SK-N-SH (cell line): ENCODE data around the gene FAM181A. TPM values are rescaled to one million over a fixed set of nuclear protein-coding genes. Genes with fewer than 3 reads are reported as not detected.
A peak's percentile ranks its signal among the peaks of the same experiment; 100 is the strongest.

Source experiments
- CTCF ChIA-PET: fragments of 300-600, 350-600 bp; formaldehyde crosslinking; extraction: SDS; loops from one replicate; lab custom pipeline; 2021; lab: Yijun Ruan, JAX
- POLR2A ChIA-PET: fragments of 350-600 bp; sonication (Branson Sonifier 250); formaldehyde crosslinking; extraction: SDS; loops from one replicate; lab custom pipeline; 2020; ENCODE audit warnings: antibody characterized with exemption, inconsistent platforms; lab: Yijun Ruan, JAX
- DNase-seq: peaks from one replicate; pipeline ENCODE4 v3.0.0; 2012
- H2AFZ ChIP-seq: fragments of 200-600 bp; sonication (generic); 2 replicates; pipeline ENCODE4 v1.8.1; 2016; ENCODE audit warnings: antibody characterized with exemption, mild to moderate bottlenecking, low read depth
- H3F3A ChIP-seq: fragments of 200-600 bp; sonication (generic); replicated peaks from 2 replicates; pipeline ENCODE3; 2016; ENCODE audit warnings: antibody characterized with exemption, mild to moderate bottlenecking; ENCODE audit not compliant: insufficient read depth
- H3K27ac ChIP-seq, 2 experiments: fragments of 200-500 bp in 1 of 2; fragments of 200-600 bp in 1 of 2; sonication (Bioruptor generic) in 1 of 2; sonication (generic), shearing (Covaris generic) in 1 of 2; 2 replicates each; pipeline versions ENCODE4 v1.5.1 to v1.6.1; 2014 to 2016; ENCODE audit warnings: low read depth in 2 of 2, inconsistent platforms in 1 of 2, low read length in 1 of 2, mild to moderate bottlenecking in 1 of 2, mixed read lengths in 1 of 2
- H3K27me3 ChIP-seq: fragments of 200-600 bp; sonication (generic), shearing (Covaris generic); 2 replicates; pipeline ENCODE4 v1.6.1; 2016; ENCODE audit warnings: mixed run types; ENCODE audit not compliant: insufficient read depth
- H3K36me3 ChIP-seq, 2 experiments: fragments of 200-500 bp in 1 of 2; fragments of 200-600 bp in 1 of 2; sonication (Bioruptor generic) in 1 of 2; sonication (generic) in 1 of 2; replicated peaks in 1 of 2; 2 replicates each; pipeline versions ENCODE3 to v1.5.1; 2014 to 2016; ENCODE audit warnings: low read length in 1 of 2, mild to moderate bottlenecking in 1 of 2; ENCODE audit not compliant: insufficient read depth in 2 of 2, control insufficient read depth in 1 of 2
- H3K4me1 ChIP-seq, 2 experiments: fragments of 200-500 bp in 1 of 2; fragments of 200-600 bp in 1 of 2; sonication (Bioruptor generic) in 1 of 2; sonication (generic), shearing (Covaris generic) in 1 of 2; 2 replicates each; pipeline versions ENCODE4 v1.5.1 to v1.6.1; 2014 to 2016; ENCODE audit warnings: low read depth in 1 of 2, low read length in 1 of 2, mixed run types in 1 of 2; ENCODE audit not compliant: insufficient read depth in 2 of 2, control insufficient read depth in 1 of 2
- H3K4me2 ChIP-seq: fragments of 200-600 bp; sonication (generic), shearing (Covaris generic); 2 replicates; pipeline ENCODE4 v1.6.1; 2017; ENCODE audit warnings: mixed run types
- H3K4me3 ChIP-seq, 2 experiments: fragments of 200-500 bp in 1 of 2; fragments of 200-600 bp in 1 of 2; sonication (Bioruptor generic) in 1 of 2; sonication (generic), shearing (Covaris generic) in 1 of 2; 2 replicates each; pipeline versions ENCODE4 v1.5.1 to v1.8.1; 2014 to 2016; ENCODE audit warnings: low read depth in 2 of 2, inconsistent platforms in 1 of 2, low read length in 1 of 2, mild to moderate bottlenecking in 1 of 2, mixed read lengths in 1 of 2, moderate library complexity in 1 of 2
- H3K79me2 ChIP-seq: fragments of 200-600 bp; sonication (generic); 2 replicates; pipeline ENCODE4 v1.8.1; 2017; ENCODE audit warnings: mild to moderate bottlenecking; ENCODE audit not compliant: insufficient read depth
- H3K9ac ChIP-seq: fragments of 200-600 bp; sonication (generic); 2 replicates; pipeline ENCODE4 v1.6.1; 2017; ENCODE audit warnings: mixed run types
- H3K9me2 ChIP-seq: fragments of 200-600 bp; sonication (generic); 2 replicates; pipeline ENCODE4 v1.6.1; 2017; ENCODE audit warnings: mixed run types
- H3K9me3 ChIP-seq: fragments of 200-600 bp; sonication (generic); 2 replicates; pipeline ENCODE4 v1.6.1; 2017; ENCODE audit warnings: mixed run types, mild to moderate bottlenecking, moderate library complexity
- H4K20me1 ChIP-seq: fragments of 200-600 bp; sonication (generic); 2 replicates; pipeline ENCODE4 v1.6.1; 2017; ENCODE audit warnings: mild to moderate bottlenecking, mixed run types; ENCODE audit not compliant: insufficient read depth
- CHD2 ChIP-seq: fragments of 150-350 bp; IDR thresholded peaks from 2 replicates; pipeline ENCODE4 v1.6.1; 2018; ENCODE audit warnings: low read length; ENCODE audit not compliant: partially characterized antibody
- ELF1 ChIP-seq: IDR thresholded peaks from 2 replicates; pipeline ENCODE4 v1.4.0; 2012
- EP300 ChIP-seq, 2 experiments: IDR thresholded peaks; 2 replicates each; pipeline versions ENCODE4 v1.4.0 to v1.6.1; 2012; ENCODE audit warnings: borderline replicate concordance in 1 of 2, low read depth in 1 of 2, low read length in 1 of 2
- FOXJ3 ChIP-seq: sonication (generic); formaldehyde crosslinking; IDR thresholded peaks from 2 replicates; pipeline ENCODE4 v1.5.1; 2020; ENCODE audit warnings: mild to moderate bottlenecking, missing genetic modification reagents
- FOXM1 ChIP-seq: IDR thresholded peaks from 2 replicates; pipeline ENCODE4 v1.4.0; 2012; ENCODE audit warnings: low read depth, mild to moderate bottlenecking
- GABPA ChIP-seq: IDR thresholded peaks from 2 replicates; pipeline ENCODE4 v1.4.0; 2012; ENCODE audit warnings: low read depth, mild to moderate bottlenecking
- GATA2 ChIP-seq: sonication (generic); formaldehyde crosslinking; IDR thresholded peaks from 2 replicates; pipeline ENCODE4 v1.5.0; 2020; ENCODE audit warnings: mild to moderate bottlenecking, missing genetic modification reagents
- NFIC ChIP-seq: IDR thresholded peaks from 2 replicates; pipeline ENCODE4 v1.4.0; 2012; ENCODE audit warnings: borderline replicate concordance
- NRF1 ChIP-seq: IDR thresholded peaks from 2 replicates; pipeline ENCODE4 v1.6.1; 2012; ENCODE audit warnings: low read depth, mild to moderate bottlenecking, low read length
- RAD21 ChIP-seq: IDR thresholded peaks from 2 replicates; pipeline ENCODE4 v1.6.1; 2012; ENCODE audit warnings: mild to moderate bottlenecking, low read length
- RFX5 ChIP-seq: IDR thresholded peaks from 2 replicates; pipeline ENCODE4 v1.6.1; 2012; ENCODE audit warnings: mild to moderate bottlenecking, improper control_type of control experiment, low read length
- RXRA ChIP-seq: IDR thresholded peaks from 2 replicates; pipeline ENCODE4 v1.4.0; 2012; ENCODE audit warnings: low read depth, mild to moderate bottlenecking, borderline replicate concordance
- SIN3A ChIP-seq: IDR thresholded peaks from 2 replicates; pipeline ENCODE4 v1.6.1; 2012; ENCODE audit warnings: low read depth, mild to moderate bottlenecking, low read length, moderate library complexity, borderline replicate concordance
- TAF1 ChIP-seq: IDR thresholded peaks from 2 replicates; pipeline ENCODE4 v1.6.1; 2012; ENCODE audit warnings: low read depth, mild to moderate bottlenecking, low read length, moderate library complexity, borderline replicate concordance
- TEAD4 ChIP-seq: IDR thresholded peaks from 2 replicates; pipeline ENCODE4 v1.4.0; 2012; ENCODE audit warnings: mild to moderate bottlenecking, borderline replicate concordance; ENCODE audit not compliant: insufficient read depth
- YY1 ChIP-seq: IDR thresholded peaks from 2 replicates; pipeline ENCODE4 v1.4.0; 2012; ENCODE audit warnings: low read depth, mild to moderate bottlenecking
- WGBS: methylation state at CpG from one replicate; pipeline ENCODE4 v1.1.6; 2017; ENCODE audit warnings: low lambda C conversion rate; 5-methylcytosine and 5-hydroxymethylcytosine counted together
- polyA plus RNA-seq, 3 experiments: library from polyadenylated mRNA; depleted of rRNA; stranded (reverse); fragments of >200 nt; gene quantifications; 2 replicates each; pipeline ENCODE4 v1.2.3, GENCODE V29; 2012
- TF ChIP-seq, protein P1 (sequence below): fragments of 200-600 bp; sonication (generic); IDR thresholded peaks from 2 replicates; pipeline ENCODE4 v1.6.1; 2017; ENCODE audit warnings: antibody characterized with exemption, mild to moderate bottlenecking, moderate library complexity
- TF ChIP-seq, protein P2 (sequence below): IDR thresholded peaks from 2 replicates; pipeline ENCODE4; 2012
- TF ChIP-seq, protein P3 (sequence below): IDR thresholded peaks from 2 replicates; pipeline ENCODE4 v1.4.0; 2012; ENCODE audit warnings: low read depth, borderline replicate concordance

FAM181A gene
- polyA plus RNA-seq, 1 of the 3 experiments (the other 2 are of a cell fraction), result not detected

DNA sequence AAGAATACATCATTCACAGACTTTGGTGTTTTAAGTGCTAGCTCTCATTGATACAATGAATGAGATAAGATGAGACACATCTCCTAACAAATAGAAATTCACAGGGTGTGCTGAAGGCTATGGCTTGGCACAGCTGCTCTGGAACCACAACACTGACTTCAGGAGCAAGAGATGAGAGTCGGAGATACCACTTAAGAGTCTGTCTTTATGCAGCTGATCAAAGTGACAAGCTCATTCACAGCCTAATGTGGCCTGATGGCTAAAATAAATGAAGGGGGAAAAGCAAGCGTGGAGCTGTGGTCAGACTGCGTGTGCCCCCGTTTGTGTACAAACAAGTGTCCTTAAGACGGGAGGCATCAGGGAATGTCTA, 29.7 kb upstream of the FAM181A start:
- TF ChIP-seq NFIC, result no peak
- TF ChIP-seq ELF1, result no peak
- TF ChIP-seq RXRA, result no peak
- TF ChIP-seq CHD2, result no peak
- peak; percentile 74 for TF ChIP-seq GATA2
- TF ChIP-seq, protein P1, sequence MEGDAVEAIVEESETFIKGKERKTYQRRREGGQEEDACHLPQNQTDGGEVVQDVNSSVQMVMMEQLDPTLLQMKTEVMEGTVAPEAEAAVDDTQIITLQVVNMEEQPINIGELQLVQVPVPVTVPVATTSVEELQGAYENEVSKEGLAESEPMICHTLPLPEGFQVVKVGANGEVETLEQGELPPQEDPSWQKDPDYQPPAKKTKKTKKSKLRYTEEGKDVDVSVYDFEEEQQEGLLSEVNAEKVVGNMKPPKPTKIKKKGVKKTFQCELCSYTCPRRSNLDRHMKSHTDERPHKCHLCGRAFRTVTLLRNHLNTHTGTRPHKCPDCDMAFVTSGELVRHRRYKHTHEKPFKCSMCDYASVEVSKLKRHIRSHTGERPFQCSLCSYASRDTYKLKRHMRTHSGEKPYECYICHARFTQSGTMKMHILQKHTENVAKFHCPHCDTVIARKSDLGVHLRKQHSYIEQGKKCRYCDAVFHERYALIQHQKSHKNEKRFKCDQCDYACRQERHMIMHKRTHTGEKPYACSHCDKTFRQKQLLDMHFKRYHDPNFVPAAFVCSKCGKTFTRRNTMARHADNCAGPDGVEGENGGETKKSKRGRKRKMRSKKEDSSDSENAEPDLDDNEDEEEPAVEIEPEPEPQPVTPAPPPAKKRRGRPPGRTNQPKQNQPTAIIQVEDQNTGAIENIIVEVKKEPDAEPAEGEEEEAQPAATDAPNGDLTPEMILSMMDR, result no peak
- TF ChIP-seq, protein P2, sequence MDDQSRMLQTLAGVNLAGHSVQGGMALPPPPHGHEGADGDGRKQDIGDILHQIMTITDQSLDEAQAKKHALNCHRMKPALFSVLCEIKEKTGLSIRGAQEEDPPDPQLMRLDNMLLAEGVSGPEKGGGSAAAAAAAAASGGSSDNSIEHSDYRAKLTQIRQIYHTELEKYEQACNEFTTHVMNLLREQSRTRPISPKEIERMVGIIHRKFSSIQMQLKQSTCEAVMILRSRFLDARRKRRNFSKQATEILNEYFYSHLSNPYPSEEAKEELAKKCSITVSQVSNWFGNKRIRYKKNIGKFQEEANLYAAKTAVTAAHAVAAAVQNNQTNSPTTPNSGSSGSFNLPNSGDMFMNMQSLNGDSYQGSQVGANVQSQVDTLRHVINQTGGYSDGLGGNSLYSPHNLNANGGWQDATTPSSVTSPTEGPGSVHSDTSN, result no peak
- TF ChIP-seq, all 33 proteins: peak for 1
- H3K4me2 ChIP-seq, result no peak overlapping the region
- H3F3A ChIP-seq, result no peaks in the 10 kb centered on the region
- no peaks in the 10 kb centered on the region for H3K9me2 ChIP-seq
- H3K4me3 ChIP-seq, result no peak overlapping the region
- CTCF ChIA-PET, result interaction anchor here (0.8 to 22.1 kb wide), 10 partner anchors 9 to 243 kb away, joined by 3 to 349 read pairs (median 4); partner anchors contain the start of gene PRIMA1
- DNase-seq, result no peak
- no peak overlapping the region for H3K9ac ChIP-seq
- H4K20me1 ChIP-seq, result no peaks in the 10 kb centered on the region
- POLR2A ChIA-PET, result no interaction called here
- no peaks in the 10 kb centered on the region; the same call in 1 of the 2 replicates for H3K27me3 ChIP-seq
- H3K36me3 ChIP-seq, result no peaks in the 10 kb centered on the region
- H2AFZ ChIP-seq, result no peak overlapping the region
- no peaks in the 10 kb centered on the region for H3K9me3 ChIP-seq
- peaks cover 0 to 45% of the 10 kb centered on the region in 2 experiments; a peak in 2 of 4 replicates for H3K4me1 ChIP-seq
- no peaks in the 10 kb centered on the region for H3K79me2 ChIP-seq
- WGBS, result 50% methylated on average over 5 of the region's 5 CpGs
- H3K27ac ChIP-seq, result peak overlapping the region in 1 of 2 experiments; percentile 53; a peak in 2 of 4 replicates

DNA sequence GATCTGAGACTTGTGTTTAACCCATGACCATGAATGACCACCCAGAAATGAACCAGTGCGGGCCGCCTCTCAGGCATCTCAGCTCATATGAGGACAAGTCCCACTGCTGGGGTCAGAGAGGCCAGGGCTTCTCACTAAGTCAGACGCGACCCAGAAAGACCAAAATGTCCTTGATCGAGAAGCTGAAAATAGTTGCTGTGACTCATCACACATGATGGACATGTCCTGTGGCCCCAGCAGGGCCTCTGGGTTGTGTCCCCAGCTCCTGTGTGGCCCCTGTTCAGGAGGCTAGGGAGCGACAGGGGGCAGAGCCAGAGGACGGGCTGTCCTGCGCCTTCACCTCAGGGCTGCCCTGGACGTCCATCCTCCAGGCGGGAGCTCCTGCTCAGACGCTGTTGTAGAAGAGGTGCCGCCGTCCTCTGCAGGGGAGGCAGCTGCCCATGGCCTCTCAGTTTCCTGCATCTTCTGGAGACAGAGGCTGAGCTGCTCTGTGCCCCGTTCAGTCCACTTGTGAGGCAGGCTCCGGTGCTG, 29.0 kb upstream of the FAM181A start:
- Histone ChIP-seq H4K20me1 (no peaks in the 10 kb centered on the region), H3K4me1 (peaks cover 0 to 39% of the 10 kb centered on the region in 2 experiments; a peak in 2 of 4 replicates), H3F3A (no peaks in the 10 kb centered on the region), H3K79me2 (no peaks in the 10 kb centered on the region), H3K9me2 (no peaks in the 10 kb centered on the region), H3K4me3 (no peak overlapping the region), H3K36me3 (no peaks in the 10 kb centered on the region), H3K9me3 (no peaks in the 10 kb centered on the region), H2AFZ (no peak overlapping the region), H3K27me3 (no peaks in the 10 kb centered on the region; the same call in 1 of the 2 replicates), H3K4me2 (no peak overlapping the region), H3K27ac (no peak overlapping the region), H3K9ac (no peak overlapping the region)
- TF ChIP-seq TAF1 (no peak), CHD2 (no peak), SIN3A (no peak), EP300 (IDR thresholded peaks at IDR 0.05; ENCODE audit: borderline replicate concordance in 1 of 2, low read depth in 1 of 2, low read length in 1 of 2) (no peak), YY1 (no peak), NRF1 (no peak), RAD21 (no peak), GABPA (no peak), FOXM1 (no peak), FOXJ3 (no peak), TEAD4 (no peak), RFX5 (no peak)
- TF ChIP-seq, protein P3, sequence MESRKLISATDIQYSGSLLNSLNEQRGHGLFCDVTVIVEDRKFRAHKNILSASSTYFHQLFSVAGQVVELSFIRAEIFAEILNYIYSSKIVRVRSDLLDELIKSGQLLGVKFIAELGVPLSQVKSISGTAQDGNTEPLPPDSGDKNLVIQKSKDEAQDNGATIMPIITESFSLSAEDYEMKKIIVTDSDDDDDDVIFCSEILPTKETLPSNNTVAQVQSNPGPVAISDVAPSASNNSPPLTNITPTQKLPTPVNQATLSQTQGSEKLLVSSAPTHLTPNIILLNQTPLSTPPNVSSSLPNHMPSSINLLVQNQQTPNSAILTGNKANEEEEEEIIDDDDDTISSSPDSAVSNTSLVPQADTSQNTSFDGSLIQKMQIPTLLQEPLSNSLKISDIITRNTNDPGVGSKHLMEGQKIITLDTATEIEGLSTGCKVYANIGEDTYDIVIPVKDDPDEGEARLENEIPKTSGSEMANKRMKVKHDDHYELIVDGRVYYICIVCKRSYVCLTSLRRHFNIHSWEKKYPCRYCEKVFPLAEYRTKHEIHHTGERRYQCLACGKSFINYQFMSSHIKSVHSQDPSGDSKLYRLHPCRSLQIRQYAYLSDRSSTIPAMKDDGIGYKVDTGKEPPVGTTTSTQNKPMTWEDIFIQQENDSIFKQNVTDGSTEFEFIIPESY, result no peak
- TF ChIP-seq, protein P2, result no peak
- 63% methylated on average over 5 of the region's 15 CpGs for WGBS
- CTCF ChIA-PET, result interaction anchor here (1.0 to 22.1 kb wide), 8 partner anchors 8 to 244 kb away, joined by 3 to 349 read pairs (median 6); partner anchors contain the start of gene PRIMA1
- no peak for DNase-seq
- POLR2A ChIA-PET, result interaction anchor here (0.6 kb wide), 1 partner anchor 110 kb away, joined by 3 read pairs; the partner anchor contains the start of gene PRIMA1
